ENCODE data around the gene VAV1.

VAV1 gene

GRCh38 chr19:6848986-6849385 is 76.5 kb downstream of the VAV1 start:
- H3K4me1 ChIP-seq: peaks cover 0 to 25% (median 0%) of the 10 kb centered on the region in 10 experiments; a peak in 6 of 20 replicates
- H3K27ac ChIP-seq: peak overlapping the region in 2 of 11 experiments; percentile 15 to 64; a peak in 3 of 22 replicates
- no peaks in the 10 kb centered on the region for H3K27me3 ChIP-seq
- no peak for TF ChIP-seq Cebpa-rat (IDR thresholded peaks at IDR 0.05)
- H3K4me3 ChIP-seq: no peak overlapping the region
- H3K9me3 ChIP-seq (replicated peaks in 1 of 11): no peaks in the 10 kb centered on the region
- H4K20me1 ChIP-seq: peaks cover 0 to 88% (median 11%) of the 10 kb centered on the region in 11 experiments; a peak in 13 of 22 replicates
- no peak overlapping the region for H3K9ac ChIP-seq
- peak overlapping the region in 2 of 11 experiments; percentile 54 to 62; a peak in 3 of 22 replicates for H3K4me2 ChIP-seq
- H3K36me3 ChIP-seq: peaks cover 79 to 91% (median 83%) of the 10 kb centered on the region in 11 experiments

GRCh38 chr19:6849876-6850275 is 77.4 kb downstream of the VAV1 start:
- peaks cover 0 to 25% (median 0%) of the 10 kb centered on the region in 10 experiments; a peak in 6 of 20 replicates for H3K4me1 ChIP-seq
- H3K36me3 ChIP-seq: peaks cover 80 to 91% (median 83%) of the 10 kb centered on the region in 11 experiments
- H4K20me1 ChIP-seq: peaks cover 0 to 88% (median 11%) of the 10 kb centered on the region in 11 experiments; a peak in 12 of 22 replicates
- TF ChIP-seq Cebpa-rat (IDR thresholded peaks at IDR 0.05): no peak
- no peak overlapping the region for H3K4me3 ChIP-seq
- H3K4me2 ChIP-seq: peak overlapping the region in 2 of 11 experiments; percentile 54 to 62; a peak in 5 of 22 replicates
- peak overlapping the region in 3 of 11 experiments; percentile 64 to 74 (median 73); a peak in 5 of 22 replicates for H3K27ac ChIP-seq
- H3K9ac ChIP-seq: peak overlapping the region in 2 of 11 experiments; percentile 35 to 57; a peak in 3 of 22 replicates
- H3K27me3 ChIP-seq: no peaks in the 10 kb centered on the region
- H3K9me3 ChIP-seq (replicated peaks in 1 of 11): no peaks in the 10 kb centered on the region

GRCh38 chr19:6851359-6851758 is 78.9 kb downstream of the VAV1 start:
- Histone ChIP-seq H3K27me3 (no peaks in the 10 kb centered on the region), H3K36me3 (peaks cover 91 to 98% (median 95%) of the 10 kb centered on the region in 11 experiments), H3K27ac (no peak overlapping the region), H3K4me2 (no peak overlapping the region), H3K4me3 (no peak overlapping the region), H3K9ac (no peak overlapping the region), H3K9me3 (replicated peaks in 1 of 11) (no peaks in the 10 kb centered on the region), H4K20me1 (peaks cover 0 to 95% (median 11%) of the 10 kb centered on the region in 11 experiments; a peak in 13 of 22 replicates), H3K4me1 (peaks cover 0 to 25% (median 0%) of the 10 kb centered on the region in 10 experiments; a peak in 6 of 20 replicates)
- no peak for TF ChIP-seq Cebpa-rat (IDR thresholded peaks at IDR 0.05)

- no peak for TF ChIP-seq Cebpa-rat (IDR thresholded peaks at IDR 0.05)
- Histone ChIP-seq H3K4me3 (no peak overlapping the region), H3K27me3 (no peaks in the 10 kb centered on the region), H3K9ac (no peak overlapping the region), H3K9me3 (replicated peaks in 1 of 11) (no peaks in the 10 kb centered on the region), H4K20me1 (peaks cover 0 to 97% (median 10%) of the 10 kb centered on the region in 11 experiments; a peak in 13 of 22 replicates), H3K27ac (no peak overlapping the region), H3K4me2 (no peak overlapping the region), H3K4me1 (peaks cover 0 to 25% (median 0%) of the 10 kb centered on the region in 10 experiments; a peak in 6 of 20 replicates), H3K36me3 (peaks cover 96 to 100% (median 98%) of the 10 kb centered on the region in 11 experiments)
Measured at GRCh38 chr19:6852001-6852400, 79.5 kb downstream of the VAV1 start.

- Histone ChIP-seq H3K27ac (no peak overlapping the region), H3K4me1 (peaks cover 0 to 19% (median 0%) of the 10 kb centered on the region in 10 experiments; a peak in 6 of 20 replicates), H3K4me3 (no peak overlapping the region), H3K9ac (no peak overlapping the region), H3K27me3 (no peaks in the 10 kb centered on the region), H3K36me3 (peaks cover 92 to 100% (median 97%) of the 10 kb centered on the region in 11 experiments), H4K20me1 (peaks cover 0 to 84% (median 5%) of the 10 kb centered on the region in 11 experiments; a peak in 6 of 22 replicates), H3K9me3 (replicated peaks in 1 of 11) (no peaks in the 10 kb centered on the region), H3K4me2 (no peak overlapping the region)
- no peak for TF ChIP-seq Cebpa-rat (IDR thresholded peaks at IDR 0.05)
Measured at GRCh38 chr19:6853868-6854267, 81.4 kb downstream of the VAV1 start.

- no peak overlapping the region for H3K4me2 ChIP-seq
- H3K27ac ChIP-seq: no peak overlapping the region
- H3K9ac ChIP-seq: no peak overlapping the region
- peaks cover 83 to 100% (median 90%) of the 10 kb centered on the region in 11 experiments for H3K36me3 ChIP-seq
- no peaks in the 10 kb centered on the region for H3K27me3 ChIP-seq
- H3K4me1 ChIP-seq: peaks cover 0 to 10% (median 0%) of the 10 kb centered on the region in 10 experiments; a peak in 6 of 20 replicates
- no peaks in the 10 kb centered on the region for H3K9me3 ChIP-seq (replicated peaks in 1 of 11)
- no peak for TF ChIP-seq Cebpa-rat (IDR thresholded peaks at IDR 0.05)
- peaks cover 0 to 75% (median under 1%) of the 10 kb centered on the region in 11 experiments; a peak in 6 of 22 replicates for H4K20me1 ChIP-seq
- H3K4me3 ChIP-seq: no peak overlapping the region
Measured at GRCh38 chr19:6854758-6855157, 82.2 kb downstream of the VAV1 start.

- Histone ChIP-seq H3K9ac (no peak overlapping the region), H3K4me1 (0 out of 20 replicates have a peak, but pooled peaks cover 0 to 4% (median 0%) of the 10 kb centered on the region in 10 experiments), H3K9me3 (replicated peaks in 1 of 11) (no peaks in the 10 kb centered on the region), H4K20me1 (peaks cover 0 to 61% (median 0%) of the 10 kb centered on the region in 11 experiments; a peak in 7 of 22 replicates), H3K27ac (no peak overlapping the region), H3K4me2 (no peak overlapping the region), H3K4me3 (no peak overlapping the region), H3K36me3 (peaks cover 62 to 84% (median 71%) of the 10 kb centered on the region in 11 experiments), H3K27me3 (no peaks in the 10 kb centered on the region)
- TF ChIP-seq Cebpa-rat (IDR thresholded peaks at IDR 0.05): no peak
Measured at GRCh38 chr19:6856749-6857372, 84.4 kb downstream of the VAV1 start.

- Histone ChIP-seq H3K4me3 (no peak overlapping the region), H3K36me3 (peaks cover 14 to 34% (median 23%) of the 10 kb centered on the region in 11 experiments), H3K9ac (no peak overlapping the region), H3K27me3 (no peaks in the 10 kb centered on the region), H3K4me2 (no peak overlapping the region), H3K9me3 (replicated peaks in 1 of 11) (no peaks in the 10 kb centered on the region), H3K4me1 (peaks cover 13 to 35% (median 20%) of the 10 kb centered on the region in 10 experiments), H4K20me1 (peaks cover 0 to 15% (median 0%) of the 10 kb centered on the region in 11 experiments; a peak in 6 of 22 replicates), H3K27ac (no peak overlapping the region)
- no peak for TF ChIP-seq Cebpa-rat (IDR thresholded peaks at IDR 0.05)
Measured at GRCh38 chr19:6861683-6862286, 89.3 kb downstream of the VAV1 start.

GRCh38 chr19:6862673-6863078 is 90.2 kb downstream of the VAV1 start:
- peak overlapping the region; percentile 44 to 86 (median 78); a peak in 20 of 22 replicates for H3K4me2 ChIP-seq
- TF ChIP-seq Cebpa-rat (IDR thresholded peaks at IDR 0.05): peak in 1 of 11 experiments; percentile 55; a peak in 1 of 22 replicates
- H3K9me3 ChIP-seq (replicated peaks in 1 of 11): no peaks in the 10 kb centered on the region
- peaks cover 5 to 25% (median 15%) of the 10 kb centered on the region in 11 experiments; a peak in 21 of 22 replicates for H3K36me3 ChIP-seq
- H3K27me3 ChIP-seq: no peaks in the 10 kb centered on the region
- H4K20me1 ChIP-seq: peaks cover 0 to 10% (median 0%) of the 10 kb centered on the region in 11 experiments; a peak in 3 of 22 replicates
- H3K9ac ChIP-seq: peak overlapping the region in 7 of 11 experiments; percentile 50 to 75 (median 68); a peak in 9 of 22 replicates
- peak overlapping the region in 6 of 10 experiments; percentile 47 to 69 (median 60); a peak in 7 of 20 replicates for H3K4me3 ChIP-seq
- H3K27ac ChIP-seq: peak overlapping the region in 4 of 11 experiments; percentile 11 to 70 (median 64); a peak in 7 of 22 replicates
- H3K4me1 ChIP-seq: peaks cover 22 to 43% (median 29%) of the 10 kb centered on the region in 10 experiments
